K562 (cell line): ENCODE results near the gene CLIC3. TPM values are rescaled to one million over a fixed set of nuclear protein-coding genes. Genes with fewer than 3 reads are reported as not detected.
A peak's percentile ranks its signal among the peaks of the same experiment; 100 is the strongest.

ENCODE experiments used
- C11orf30 ChIP-seq: fragments of 450-650 bp; IDR thresholded peaks from 2 replicates; pipeline ENCODE4 v1.6.1; 2016; ENCODE audit warnings: low read depth, mild to moderate bottlenecking
- CCAR2 ChIP-seq: fragments of 200-400 bp; formaldehyde crosslinking; IDR thresholded peaks from 2 replicates; pipeline ENCODE4 v1.6.1; 2017; ENCODE audit warnings: mild to moderate bottlenecking, low read depth, low read length
- ETV1 ChIP-seq: fragments of 450-650 bp; conservative IDR thresholded peaks from 2 replicates; pipeline ENCODE4 v1.6.1; 2016; ENCODE audit warnings: missing genetic modification characterization, control low read depth, low read depth, missing compliant biosample characterization
- ETV5 ChIP-seq: sonication (generic); formaldehyde crosslinking; IDR thresholded peaks from 2 replicates; pipeline ENCODE4 v1.4.0; 2020; ENCODE audit warnings: low read depth, mild to moderate bottlenecking, missing genetic modification reagents
- GATAD2A ChIP-seq: fragments of 450-650 bp; IDR thresholded peaks from 2 replicates; pipeline ENCODE4 v1.6.1; 2017
- L3MBTL2 ChIP-seq: fragments of 450-650 bp; IDR thresholded peaks from 2 replicates; pipeline ENCODE4 v1.6.1; 2016; ENCODE audit warnings: mild to moderate bottlenecking, moderate library complexity
- MTA1 ChIP-seq: fragments of 450-650 bp; IDR thresholded peaks from 2 replicates; pipeline ENCODE4 v1.6.1; 2017; ENCODE audit warnings: borderline replicate concordance
- NBN ChIP-seq: fragments of 450-650 bp; IDR thresholded peaks from 2 replicates; pipeline ENCODE4 v1.6.1; 2016; ENCODE audit warnings: low read depth, mild to moderate bottlenecking
- NCOR1 ChIP-seq: fragments of 450-650 bp; IDR thresholded peaks from 2 replicates; pipeline ENCODE4 v1.6.1; 2016; ENCODE audit warnings: mild to moderate bottlenecking, moderate library complexity
- POLR2AphosphoS5 ChIP-seq: IDR thresholded peaks from 2 replicates; pipeline ENCODE4 v1.6.1; 2011; ENCODE audit warnings: mild to moderate bottlenecking, low read depth, low read length, moderate library complexity; ENCODE audit not compliant: control insufficient read depth, insufficient read depth
- PRPF4 ChIP-seq: fragments of 200-400 bp; formaldehyde crosslinking; IDR thresholded peaks from one replicate; pipeline ENCODE4 v1.6.1; 2017; ENCODE audit warnings: low read length, low read depth, mild to moderate bottlenecking; ENCODE audit not compliant: insufficient read depth, poor library complexity, severe bottlenecking
- PURB ChIP-seq: sonication (generic); formaldehyde crosslinking; IDR thresholded peaks from 2 replicates; pipeline ENCODE4 v1.9.0; 2021; ENCODE audit warnings: low read depth, mild to moderate bottlenecking, missing genetic modification reagents
- RBBP5 ChIP-seq: fragments of 200-600 bp; sonication (generic); IDR thresholded peaks from 2 replicates; pipeline ENCODE4 v1.6.1; 2012; ENCODE audit warnings: borderline replicate concordance, mild to moderate bottlenecking, low read length, control low read depth, inconsistent platforms; ENCODE audit not compliant: insufficient read depth, poor library complexity, severe bottlenecking
- RBM15 ChIP-seq: fragments of 200-400 bp; formaldehyde crosslinking; IDR thresholded peaks from 2 replicates; pipeline ENCODE4 v1.6.1; 2018; ENCODE audit warnings: mild to moderate bottlenecking, low read length, moderate library complexity; ENCODE audit not compliant: insufficient read depth
- RBM17 ChIP-seq: fragments of 200-400 bp; formaldehyde crosslinking; IDR thresholded peaks from 2 replicates; pipeline ENCODE4 v1.6.1; 2017; ENCODE audit warnings: low read depth, mild to moderate bottlenecking, low read length, borderline replicate concordance
- SIRT6 ChIP-seq: IDR thresholded peaks from one replicate; pipeline ENCODE4 v1.6.1; 2012; ENCODE audit warnings: low read depth, mild to moderate bottlenecking, control low read depth, inconsistent platforms, low read length, moderate library complexity
- SLC30A9 ChIP-seq: fragments of 250-450 bp; sonication (Bioruptor Pico); IDR thresholded peaks from 2 replicates; pipeline ENCODE4 v1.8.0; 2022; ENCODE audit warnings: mild to moderate bottlenecking, moderate library complexity
- STAT5B ChIP-seq: fragments of 250-450 bp; sonication (Bioruptor Pico); IDR thresholded peaks from 2 replicates; pipeline ENCODE4 v1.8.0; 2021; ENCODE audit warnings: mild to moderate bottlenecking, inconsistent platforms
- ZEB2 ChIP-seq: fragments of 450-650 bp; IDR thresholded peaks from 2 replicates; pipeline ENCODE4 v1.6.1; 2016
- ZFP36 ChIP-seq: fragments of 150-350 bp; IDR thresholded peaks from 2 replicates; pipeline ENCODE4 v1.6.1; 2018; ENCODE audit warnings: low read length, low read depth; ENCODE audit not compliant: partially characterized antibody
- ZNF253 ChIP-seq: fragments of 250-450 bp; sonication (Bioruptor Pico); conservative IDR thresholded peaks from 2 replicates; pipeline ENCODE4 v1.6.1; 2021; ENCODE audit warnings: mild to moderate bottlenecking
- polyA plus RNA-seq, 8 experiments: library from polyadenylated mRNA; depleted of rRNA in 4 of 8; stranded (reverse) in 5 of 8; unstranded in 3 of 8; fragments of >200 nt; fragmentation: Nextera tagmentation in 2 of 8; fragmentation: Illumina TruSeq in 1 of 8; extraction: Ambion mirVana in 2 of 8; extraction: Trizol in 1 of 8; gene quantifications; 2 replicates each; pipeline versions ENCODE4 v1.2.1 to v1.2.3, GENCODE V29; 2011 to 2014; ENCODE audit warnings: inconsistent platforms in 1 of 8, missing spikeins in 1 of 8
- total RNA-seq, 7 experiments: library from RNA; depleted of rRNA in 6 of 7; stranded (reverse); fragments of >200 nt in 6 of 7; fragmentation: Illumina TruSeq in 2 of 7; extraction: Trizol in 2 of 7; gene quantifications; 2 replicates each; pipeline versions ENCODE4 v1.2.1 to v1.2.3, GENCODE V29; 2011 to 2021; ENCODE audit warnings: low replicate concordance in 1 of 7
- TF ChIP-seq, protein P1 (sequence below): sonication (generic); formaldehyde crosslinking; IDR thresholded peaks from 2 replicates; pipeline ENCODE4 v1.9.0; 2022; ENCODE audit warnings: mild to moderate bottlenecking, missing genetic modification reagents
- TF ChIP-seq, protein P2 (sequence below): fragments of 250-450 bp; sonication (Bioruptor Pico); IDR thresholded peaks from 2 replicates; pipeline ENCODE4 v1.4.0; 2020; ENCODE audit warnings: borderline replicate concordance
- TF ChIP-seq, protein P3 (sequence below): sonication (generic); formaldehyde crosslinking; IDR thresholded peaks from 2 replicates; pipeline ENCODE4 v1.8.1; 2023; ENCODE audit warnings: mild to moderate bottlenecking, missing genetic modification reagents
- TF ChIP-seq, protein P4 (sequence below): sonication (generic); formaldehyde crosslinking; IDR thresholded peaks from 2 replicates; pipeline ENCODE4 v1.5.0; 2020; ENCODE audit warnings: missing genetic modification reagents

The CLIC3 gene
- total and polyA plus RNA-seq, 9 of the 15 experiments (the other 6 are each of a cell fraction or from before 2014, with no cell fraction given) = 0.27 to 0.29 TPM; not detected in 7

DNA sequence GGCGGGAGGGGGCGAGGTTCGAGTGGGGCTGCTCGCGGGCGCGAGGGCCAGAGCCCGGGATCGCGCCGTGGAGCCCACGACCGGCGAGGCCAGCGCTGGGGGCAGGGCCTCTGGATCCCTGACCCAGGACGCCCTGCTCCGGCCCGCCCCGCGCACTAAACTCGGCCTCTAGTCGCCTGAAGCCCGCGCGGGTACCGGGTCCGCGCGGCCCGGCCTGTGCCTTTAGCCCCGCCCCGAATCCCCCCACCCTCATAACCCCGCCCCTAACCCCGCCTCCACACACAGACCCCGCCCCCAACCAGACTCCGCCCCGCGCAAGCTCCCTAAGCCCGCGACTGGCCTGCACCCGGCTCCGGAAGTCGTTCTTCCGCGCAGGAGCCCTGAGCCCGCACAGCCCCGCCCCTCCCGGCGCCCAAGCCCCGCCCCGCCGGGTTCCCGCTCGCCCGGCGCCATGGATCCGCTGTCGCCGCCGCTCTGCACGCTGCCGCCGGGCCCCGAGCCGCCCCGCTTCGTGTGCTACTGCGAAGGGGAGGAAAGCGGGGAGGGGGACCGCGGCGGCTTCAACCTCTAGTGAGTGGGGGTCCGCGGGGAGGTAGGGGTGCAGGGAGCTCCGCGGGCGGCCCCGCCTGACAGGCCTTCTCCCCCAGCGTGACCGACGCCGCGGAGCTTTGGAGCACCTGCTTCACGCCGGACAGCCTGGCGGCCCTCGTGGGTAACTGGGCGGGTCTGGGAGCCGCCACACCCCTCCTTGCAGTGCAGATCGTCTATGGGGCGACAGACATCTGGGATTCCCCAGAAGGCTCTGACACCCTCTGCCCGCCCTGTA lies 4.2 kb downstream of the CLIC3 start, which contains the start of gene PAXX (continued):
- TF ChIP-seq MTA1 (peak; percentile 47; the same call in 1 of the 2 replicates), ETV1 (tag) (no peak), RBBP5 (no peak), L3MBTL2 (peak; percentile 99), CCAR2 (no peak), GATAD2A (no peak), NBN (no peak), RBM15 (no peak), ZNF253 (CRISPR knock-in tag) (no peak), ZEB2 (no peak), NCOR1 (0 out of 2 replicates have a peak, but pooled peaks have one; percentile 1), RBM17 (no peak), C11orf30 (no peak), STAT5B (CRISPR knock-in tag) (no peak), PURB (no peak), ZFP36 (no peak), POLR2AphosphoS5 (peak; percentile 62), ETV5 (CRISPR knock-in tag) (no peak; the same call in 1 of the 2 replicates), PRPF4 (no peak), SIRT6 (no peak), SLC30A9 (CRISPR knock-in tag) (no peak)
- TF ChIP-seq, protein P1, sequence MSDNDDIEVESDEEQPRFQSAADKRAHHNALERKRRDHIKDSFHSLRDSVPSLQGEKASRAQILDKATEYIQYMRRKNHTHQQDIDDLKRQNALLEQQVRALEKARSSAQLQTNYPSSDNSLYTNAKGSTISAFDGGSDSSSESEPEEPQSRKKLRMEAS (CRISPR knock-in tag) = peak; percentile 93
- TF ChIP-seq, protein P2, sequence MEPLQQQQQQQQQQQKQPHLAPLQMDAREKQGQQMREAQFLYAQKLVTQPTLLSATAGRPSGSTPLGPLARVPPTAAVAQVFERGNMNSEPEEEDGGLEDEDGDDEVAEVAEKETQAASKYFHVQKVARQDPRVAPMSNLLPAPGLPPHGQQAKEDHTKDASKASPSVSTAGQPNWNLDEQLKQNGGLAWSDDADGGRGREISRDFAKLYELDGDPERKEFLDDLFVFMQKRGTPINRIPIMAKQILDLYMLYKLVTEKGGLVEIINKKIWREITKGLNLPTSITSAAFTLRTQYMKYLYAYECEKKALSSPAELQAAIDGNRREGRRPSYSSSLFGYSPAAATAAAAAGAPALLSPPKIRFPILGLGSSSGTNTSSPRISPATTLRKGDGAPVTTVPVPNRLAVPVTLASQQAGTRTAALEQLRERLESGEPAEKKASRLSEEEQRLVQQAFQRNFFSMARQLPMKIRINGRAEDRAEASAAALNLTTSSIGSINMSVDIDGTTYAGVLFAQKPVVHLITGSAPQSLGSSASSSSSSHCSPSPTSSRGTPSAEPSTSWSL = no peak
- TF ChIP-seq, protein P3, sequence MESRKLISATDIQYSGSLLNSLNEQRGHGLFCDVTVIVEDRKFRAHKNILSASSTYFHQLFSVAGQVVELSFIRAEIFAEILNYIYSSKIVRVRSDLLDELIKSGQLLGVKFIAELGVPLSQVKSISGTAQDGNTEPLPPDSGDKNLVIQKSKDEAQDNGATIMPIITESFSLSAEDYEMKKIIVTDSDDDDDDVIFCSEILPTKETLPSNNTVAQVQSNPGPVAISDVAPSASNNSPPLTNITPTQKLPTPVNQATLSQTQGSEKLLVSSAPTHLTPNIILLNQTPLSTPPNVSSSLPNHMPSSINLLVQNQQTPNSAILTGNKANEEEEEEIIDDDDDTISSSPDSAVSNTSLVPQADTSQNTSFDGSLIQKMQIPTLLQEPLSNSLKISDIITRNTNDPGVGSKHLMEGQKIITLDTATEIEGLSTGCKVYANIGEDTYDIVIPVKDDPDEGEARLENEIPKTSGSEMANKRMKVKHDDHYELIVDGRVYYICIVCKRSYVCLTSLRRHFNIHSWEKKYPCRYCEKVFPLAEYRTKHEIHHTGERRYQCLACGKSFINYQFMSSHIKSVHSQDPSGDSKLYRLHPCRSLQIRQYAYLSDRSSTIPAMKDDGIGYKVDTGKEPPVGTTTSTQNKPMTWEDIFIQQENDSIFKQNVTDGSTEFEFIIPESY (CRISPR knock-in tag) = peak; percentile 78
- TF ChIP-seq, protein P4, sequence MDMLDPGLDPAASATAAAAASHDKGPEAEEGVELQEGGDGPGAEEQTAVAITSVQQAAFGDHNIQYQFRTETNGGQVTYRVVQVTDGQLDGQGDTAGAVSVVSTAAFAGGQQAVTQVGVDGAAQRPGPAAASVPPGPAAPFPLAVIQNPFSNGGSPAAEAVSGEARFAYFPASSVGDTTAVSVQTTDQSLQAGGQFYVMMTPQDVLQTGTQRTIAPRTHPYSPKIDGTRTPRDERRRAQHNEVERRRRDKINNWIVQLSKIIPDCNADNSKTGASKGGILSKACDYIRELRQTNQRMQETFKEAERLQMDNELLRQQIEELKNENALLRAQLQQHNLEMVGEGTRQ = peak; percentile 32; the same call in 1 of the 2 replicates
